GF-D8 (cell line): ENCODE data around the gene NXPE1.
"Not testable (repeated sequence)": the region's sequence is repeated elsewhere in the genome, so short reads cannot be mapped to it uniquely, and the experiment has no call there.

Source experiments
- DNase-seq: peaks from one replicate; lab custom pipeline; 2025; lab: John Stamatoyannopoulos, UW

NXPE1 gene

GRCh38 chr11:114559425-114560310 lies at the start of gene NXPE1:
Gene NXPE1 (minus strand): TSS chr11:114559881. CDS start chr11:114551201, 8,680 bp downstream.
- no peak for DNase-seq

GRCh38 chr11:114609429-114609828 lies 49.7 kb upstream of the NXPE1 start:
- DNase-seq = no peak

GRCh38 chr11:114608605-114609004 lies 48.9 kb upstream of the NXPE1 start:
- DNase-seq = not testable (repeated sequence)

- DNase-seq = no peak
Measured at GRCh38 chr11:114607753-114608459, 48.2 kb upstream of the NXPE1 start.

- not testable (repeated sequence) for DNase-seq
Measured at GRCh38 chr11:114606802-114607075, 47.1 kb upstream of the NXPE1 start.

- DNase-seq = no peak
Measured at GRCh38 chr11:114606003-114606801, 46.5 kb upstream of the NXPE1 start.

- DNase-seq = no peak
Measured at GRCh38 chr11:114605370-114605769, 45.7 kb upstream of the NXPE1 start.

GRCh38 chr11:114604886-114605285 lies 45.2 kb upstream of the NXPE1 start:
- no peak for DNase-seq

GRCh38 chr11:114604179-114604813 lies 44.6 kb upstream of the NXPE1 start:
- DNase-seq = no peak

GRCh38 chr11:114603151-114603550 lies 43.5 kb upstream of the NXPE1 start:
- DNase-seq = not testable (repeated sequence)

- no peak for DNase-seq
Measured at GRCh38 chr11:114598461-114598860, 38.8 kb upstream of the NXPE1 start.

GRCh38 chr11:114596175-114596919 lies 36.7 kb upstream of the NXPE1 start:
- DNase-seq = no peak

- no peak for DNase-seq
Measured at GRCh38 chr11:114595571-114595970, 35.9 kb upstream of the NXPE1 start, which contains the start of gene NXPE4. Gene NXPE4 (minus strand): TSS chr11:114595786. CDS start chr11:114594759, 1,027 bp downstream.

GRCh38 chr11:114594703-114595102 lies 35.0 kb upstream of the NXPE1 start:
- DNase-seq = no peak

- no peak for DNase-seq
Measured at GRCh38 chr11:114587398-114587953, 27.8 kb upstream of the NXPE1 start.

GRCh38 chr11:114586797-114587196 lies 27.1 kb upstream of the NXPE1 start:
- no peak for DNase-seq

GRCh38 chr11:114571712-114572111 lies 12.0 kb upstream of the NXPE1 start:
- DNase-seq = no peak

GRCh38 chr11:114569801-114570200 lies 10.1 kb upstream of the NXPE1 start:
- no peak for DNase-seq

- no peak for DNase-seq
Measured at GRCh38 chr11:114566276-114566675, 6.6 kb upstream of the NXPE1 start.

GRCh38 chr11:114564831-114565230 lies 5.2 kb upstream of the NXPE1 start:
- no peak for DNase-seq

GRCh38 chr11:114563077-114563476 lies 3.4 kb upstream of the NXPE1 start:
- no peak for DNase-seq
